HepG2 (cell line): ENCODE measurements around the gene BORCS5. TPM values are rescaled to one million over a fixed set of nuclear protein-coding genes. Genes with fewer than 3 reads are reported as not detected.
A peak's percentile ranks its signal among the peaks of the same experiment; 100 is the strongest.

Experiments
- BCL6 ChIP-seq: IDR thresholded peaks from 2 replicates; pipeline ENCODE4 v1.6.1; 2016; ENCODE audit warnings: missing genetic modification reagents, missing compliant biosample characterization
- BRCA1 ChIP-seq: sonication (generic); formaldehyde crosslinking; IDR thresholded peaks from 2 replicates; pipeline ENCODE4 v1.4.0; 2020; ENCODE audit warnings: missing genetic modification reagents
- BRF2 ChIP-seq: sonication (generic); formaldehyde crosslinking; IDR thresholded peaks from 2 replicates; pipeline ENCODE4 v1.8.1; 2022; ENCODE audit warnings: mild to moderate bottlenecking, missing genetic modification reagents
- DDIT3 ChIP-seq: sonication (generic); formaldehyde crosslinking; IDR thresholded peaks from 2 replicates; pipeline ENCODE4 v1.4.0; 2020; ENCODE audit warnings: mild to moderate bottlenecking, missing genetic modification reagents
- ELF1 ChIP-seq: sonication (generic); formaldehyde crosslinking; IDR thresholded peaks from 2 replicates; pipeline ENCODE4 v1.4.0; 2020; ENCODE audit warnings: missing genetic modification reagents
- HOXA3 ChIP-seq: sonication (generic); formaldehyde crosslinking; IDR thresholded peaks from 2 replicates; pipeline ENCODE4 v1.5.0; 2020; ENCODE audit warnings: missing genetic modification reagents
- IRF2 ChIP-seq: IDR thresholded peaks from 2 replicates; pipeline ENCODE4 v1.6.1; 2018; ENCODE audit warnings: missing genetic modification reagents, missing compliant biosample characterization
- MLXIP ChIP-seq: sonication (generic); formaldehyde crosslinking; IDR thresholded peaks from 2 replicates; pipeline ENCODE4 v1.9.0; 2021; ENCODE audit warnings: missing genetic modification reagents, borderline replicate concordance
- SP5 ChIP-seq: IDR thresholded peaks from 2 replicates; pipeline ENCODE4 v1.6.1; 2016; ENCODE audit warnings: low read depth, borderline replicate concordance
- TOE1 ChIP-seq: sonication (generic); formaldehyde crosslinking; IDR thresholded peaks from 2 replicates; pipeline ENCODE4 v1.4.0; 2020; ENCODE audit warnings: mild to moderate bottlenecking, missing genetic modification reagents
- ZBTB3 ChIP-seq: sonication (generic); formaldehyde crosslinking; IDR thresholded peaks from 2 replicates; pipeline ENCODE4 v1.4.0; 2020; ENCODE audit warnings: low read depth, mild to moderate bottlenecking, moderate library complexity, missing genetic modification reagents, borderline replicate concordance
- ZFP90 ChIP-seq: sonication (generic); formaldehyde crosslinking; IDR thresholded peaks from 2 replicates; pipeline ENCODE4 v1.8.0; 2022; ENCODE audit warnings: missing genetic modification reagents, mild to moderate bottlenecking, inconsistent platforms, borderline replicate concordance
- ZFX ChIP-seq: sonication (generic); formaldehyde crosslinking; IDR thresholded peaks from 2 replicates; pipeline ENCODE4 v1.4.0; 2020; ENCODE audit warnings: mild to moderate bottlenecking, low read depth, missing genetic modification reagents, moderate library complexity
- ZGPAT ChIP-seq: IDR thresholded peaks from 2 replicates; pipeline ENCODE4 v1.6.1; 2016; ENCODE audit warnings: mild to moderate bottlenecking
- ZNF362 ChIP-seq: sonication (generic); formaldehyde crosslinking; IDR thresholded peaks from 2 replicates; pipeline ENCODE4 v1.4.0; 2020; ENCODE audit warnings: missing genetic modification reagents, mild to moderate bottlenecking, borderline replicate concordance
- ZNF451 ChIP-seq: sonication (generic); formaldehyde crosslinking; IDR thresholded peaks from 2 replicates; pipeline ENCODE4 v1.5.0; 2020; ENCODE audit warnings: mild to moderate bottlenecking, missing genetic modification reagents
- ZNF609 ChIP-seq: sonication (generic); formaldehyde crosslinking; IDR thresholded peaks from 2 replicates; pipeline ENCODE4 v1.4.0; 2020; ENCODE audit warnings: mild to moderate bottlenecking, missing genetic modification reagents, borderline replicate concordance
- ZNF780A ChIP-seq: sonication (generic); formaldehyde crosslinking; IDR thresholded peaks from 2 replicates; pipeline ENCODE4 v1.8.0; 2022; ENCODE audit warnings: mild to moderate bottlenecking, missing genetic modification reagents, moderate library complexity
- ZNF850 ChIP-seq: sonication (generic); formaldehyde crosslinking; conservative IDR thresholded peaks from 2 replicates; pipeline ENCODE4 v1.9.0; 2021; ENCODE audit warnings: mild to moderate bottlenecking, missing genetic modification reagents
- polyA plus RNA-seq, 8 experiments: library from polyadenylated mRNA; depleted of rRNA in 3 of 8; stranded (reverse) in 7 of 8; unstranded in 1 of 8; fragments of >200 nt; fragmentation: Illumina TruSeq in 4 of 8; extraction: Trizol in 4 of 8; gene quantifications; 2 replicates each; pipeline versions ENCODE4 v1.2.1 to v1.2.3, GENCODE V29; 2011 to 2016; ENCODE audit warnings: low read depth in 4 of 8, missing spikeins in 1 of 8, mixed read lengths in 1 of 8; ENCODE audit not compliant: insufficient read depth in 1 of 8
- total RNA-seq, 5 experiments: library from RNA; depleted of rRNA; stranded (reverse); fragments of >200 nt; fragmentation: Illumina TruSeq; extraction: Trizol; gene quantifications; 2 replicates each; pipeline ENCODE4 v1.2.3, GENCODE V29; 2016; ENCODE audit warnings: low read depth in 1 of 5

Gene BORCS5
- total and polyA plus RNA-seq, 2 of the 13 experiments (the other 11 are each of a cell fraction or from before 2014, with no cell fraction given), result 3.9 to 4.7 TPM

- TF ChIP-seq ZNF362 (peak; percentile 51; the same call in 1 of the 2 replicates), ZNF451 (CRISPR knock-in tag) (no peak), ELF1 (CRISPR knock-in tag) (no peak), TOE1 (CRISPR knock-in tag) (no peak), SP5 (CRISPR knock-in tag) (no peak), ZNF609 (CRISPR knock-in tag) (no peak), ZBTB3 (CRISPR knock-in tag) (no peak), BRF2 (CRISPR knock-in tag) (no peak), BRCA1 (CRISPR knock-in tag) (no peak), ZNF780A (CRISPR knock-in tag) (no peak), HOXA3 (no peak), DDIT3 (CRISPR knock-in tag) (no peak), ZFP90 (CRISPR knock-in tag) (no peak), ZGPAT (CRISPR knock-in tag) (0 out of 2 replicates have a peak, but pooled peaks have one; percentile 39), BCL6 (CRISPR knock-in tag) (peak; percentile 26), MLXIP (CRISPR knock-in tag) (no peak), ZFX (CRISPR knock-in tag) (no peak), IRF2 (CRISPR knock-in tag) (no peak), ZNF850 (CRISPR knock-in tag) (no peak)
Measured at GRCh38 chr12:12336049-12336411, 20.8 kb upstream of the BORCS5 start (continued).
